Measurements from ENCODE around the gene AK4. TPM values are rescaled to one million over a fixed set of nuclear protein-coding genes. Genes with fewer than 3 reads are reported as not detected.

Gene AK4
- total RNA-seq, 1 experiment from 2014 or later, result 5.5 TPM

- ChIA-PET POLR2A (ENCODE audit: low non-redundant PET) (no interaction called here), CTCF (no interaction called here)
- no peak overlapping the region for H3K27ac ChIP-seq (ENCODE audit: low read depth, low read length, poor library complexity, severe bottlenecking)
- BruUV-seq (replicated peaks), result no TSS peak
- DNase-seq (ENCODE audit: low spot score), result no peak
- no peak overlapping the region for H3K4me3 ChIP-seq (ENCODE audit: low read depth, low read length, poor library complexity, severe bottlenecking)
- H3K9me3 ChIP-seq (ENCODE audit: low read depth, low read length, poor library complexity, severe bottlenecking), result no peaks in the 10 kb centered on the region
- H3K4me1 ChIP-seq (ENCODE audit: insufficient read depth, low read length, poor library complexity, severe bottlenecking), result no peaks in the 10 kb centered on the region
- H3K36me3 ChIP-seq (ENCODE audit: insufficient read depth, low read length, poor library complexity, severe bottlenecking), result no peaks in the 10 kb centered on the region
- intact Hi-C loops (cut with micrococcal nuclease; ENCODE audit: unreplicated experiment), result no loop called here
- no peaks in the 10 kb centered on the region for H3K27me3 ChIP-seq (replicated peaks; ENCODE audit: insufficient read depth, low read depth, low read length, poor library complexity)
- TF ChIP-seq CTCF (conservative IDR thresholded peaks at IDR 0.05; ENCODE audit: low read depth, low read length) (no peak), EZH2 (IDR thresholded peaks at IDR 0.05; ENCODE audit: borderline replicate concordance, low read depth, low read length, poor library complexity, severe bottlenecking) (no peak)
Observed at GRCh38 chr1:65195495-65196417, 47.8 kb downstream of the AK4 start.

- no peak overlapping the region for H3K4me3 ChIP-seq (ENCODE audit: low read depth, low read length, poor library complexity, severe bottlenecking)
- BruUV-seq (replicated peaks), result no TSS peak
- no peaks in the 10 kb centered on the region for H3K27me3 ChIP-seq (replicated peaks; ENCODE audit: insufficient read depth, low read depth, low read length, poor library complexity)
- POLR2A ChIA-PET (ENCODE audit: low non-redundant PET), result no interaction called here
- TF ChIP-seq EZH2 (IDR thresholded peaks at IDR 0.05; ENCODE audit: borderline replicate concordance, low read depth, low read length, poor library complexity, severe bottlenecking) (no peak), CTCF (conservative IDR thresholded peaks at IDR 0.05; ENCODE audit: low read depth, low read length) (no peak)
- CTCF ChIA-PET, result no interaction called here
- H3K27ac ChIP-seq (ENCODE audit: low read depth, low read length, poor library complexity, severe bottlenecking), result no peak overlapping the region
- no peaks in the 10 kb centered on the region for H3K9me3 ChIP-seq (ENCODE audit: low read depth, low read length, poor library complexity, severe bottlenecking)
- H3K4me1 ChIP-seq (ENCODE audit: insufficient read depth, low read length, poor library complexity, severe bottlenecking), result no peaks in the 10 kb centered on the region
- intact Hi-C loops (cut with micrococcal nuclease; ENCODE audit: unreplicated experiment), result no loop called here
- H3K36me3 ChIP-seq (ENCODE audit: insufficient read depth, low read length, poor library complexity, severe bottlenecking), result no peaks in the 10 kb centered on the region
- DNase-seq (ENCODE audit: low spot score), result no peak
Observed at GRCh38 chr1:65196926-65197325, 48.9 kb downstream of the AK4 start.

GRCh38 chr1:65197636-65198035, 49.6 kb downstream of the AK4 start:
- ChIA-PET CTCF (no interaction called here), POLR2A (ENCODE audit: low non-redundant PET) (no interaction called here)
- H3K4me1 ChIP-seq (ENCODE audit: insufficient read depth, low read length, poor library complexity, severe bottlenecking), result no peaks in the 10 kb centered on the region
- H3K9me3 ChIP-seq (ENCODE audit: low read depth, low read length, poor library complexity, severe bottlenecking), result no peaks in the 10 kb centered on the region
- no peaks in the 10 kb centered on the region for H3K27me3 ChIP-seq (replicated peaks; ENCODE audit: insufficient read depth, low read depth, low read length, poor library complexity)
- H3K36me3 ChIP-seq (ENCODE audit: insufficient read depth, low read length, poor library complexity, severe bottlenecking), result no peaks in the 10 kb centered on the region
- BruUV-seq (replicated peaks), result no TSS peak
- intact Hi-C loops (cut with micrococcal nuclease; ENCODE audit: unreplicated experiment), result no loop called here
- no peak overlapping the region for H3K4me3 ChIP-seq (ENCODE audit: low read depth, low read length, poor library complexity, severe bottlenecking)
- no peak for DNase-seq (ENCODE audit: low spot score)
- H3K27ac ChIP-seq (ENCODE audit: low read depth, low read length, poor library complexity, severe bottlenecking), result no peak overlapping the region
- TF ChIP-seq CTCF (conservative IDR thresholded peaks at IDR 0.05; ENCODE audit: low read depth, low read length) (no peak), EZH2 (IDR thresholded peaks at IDR 0.05; ENCODE audit: borderline replicate concordance, low read depth, low read length, poor library complexity, severe bottlenecking) (no peak)
